HG02840 (cell line): Measurements from ENCODE around the gene KIF1A.

Experiments
- ATAC-seq: cut with Tn5 transposase; IDR thresholded peaks from one replicate; pipeline ENCODE4 v1.9.1; 2021; ENCODE audit warnings: mild to moderate bottlenecking, moderate library complexity, moderate number of reproducible peaks; ENCODE audit not compliant: unreplicated experiment, low FRiP score

KIF1A gene

DNA sequence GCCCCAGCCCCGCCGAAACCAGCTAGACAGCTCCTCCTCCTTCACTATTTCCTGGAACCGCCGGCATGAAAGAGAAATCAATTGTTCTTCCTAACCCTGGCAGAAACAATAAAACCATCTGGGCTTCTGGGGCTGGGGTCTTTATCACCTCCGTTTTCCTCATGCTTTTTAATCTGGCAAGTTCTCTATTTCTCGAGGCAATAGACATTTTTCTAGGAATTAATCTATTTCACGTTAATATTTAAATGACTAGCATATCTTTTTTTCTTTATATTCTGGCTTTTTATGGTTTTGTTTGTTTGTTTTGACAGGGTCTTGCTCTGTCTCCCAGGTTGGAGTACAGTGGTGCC lies 1.4 kb upstream of the KIF1A start:
- no peak for ATAC-seq

DNA sequence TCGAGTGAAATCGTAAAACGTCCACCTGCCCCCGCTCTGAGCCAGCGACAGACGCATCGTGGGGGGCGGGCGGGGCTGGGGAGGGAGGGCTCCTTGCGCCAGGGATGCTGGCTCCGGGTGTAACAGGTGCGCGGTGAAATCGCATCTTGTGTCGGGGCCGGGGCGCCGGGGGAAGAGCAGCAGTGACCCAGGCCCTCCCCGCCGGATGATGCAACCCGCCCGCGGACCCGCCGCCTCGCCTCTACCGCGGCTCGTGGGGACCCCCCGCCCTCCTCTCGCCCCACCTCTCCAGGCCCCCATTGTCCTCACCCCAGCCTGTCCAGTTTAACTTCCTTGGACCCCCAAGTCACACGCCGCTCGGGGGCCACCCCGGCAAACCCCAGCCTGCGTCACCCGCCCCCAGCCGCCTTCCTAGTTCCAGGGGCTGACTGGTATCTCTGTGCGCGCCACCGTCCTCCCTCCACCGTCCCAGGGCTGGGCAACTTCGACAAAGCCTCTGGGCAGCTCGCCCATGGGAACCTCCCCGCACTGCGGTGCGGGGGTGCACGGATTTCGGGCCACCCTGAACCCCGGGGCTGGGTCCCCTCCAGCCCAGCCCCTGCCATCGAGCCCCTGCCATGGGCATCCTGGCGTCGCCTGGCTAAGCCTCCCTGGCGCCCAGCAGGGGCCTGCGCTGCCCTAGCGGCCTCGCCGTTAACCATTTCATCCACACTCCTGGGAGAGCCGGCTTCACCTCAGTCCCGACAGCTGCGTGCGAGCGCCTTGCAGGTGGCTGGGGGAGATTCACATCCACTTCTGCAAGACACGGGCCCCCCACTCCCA lies 799 bp upstream of the KIF1A start:
- no peak for ATAC-seq

DNA sequence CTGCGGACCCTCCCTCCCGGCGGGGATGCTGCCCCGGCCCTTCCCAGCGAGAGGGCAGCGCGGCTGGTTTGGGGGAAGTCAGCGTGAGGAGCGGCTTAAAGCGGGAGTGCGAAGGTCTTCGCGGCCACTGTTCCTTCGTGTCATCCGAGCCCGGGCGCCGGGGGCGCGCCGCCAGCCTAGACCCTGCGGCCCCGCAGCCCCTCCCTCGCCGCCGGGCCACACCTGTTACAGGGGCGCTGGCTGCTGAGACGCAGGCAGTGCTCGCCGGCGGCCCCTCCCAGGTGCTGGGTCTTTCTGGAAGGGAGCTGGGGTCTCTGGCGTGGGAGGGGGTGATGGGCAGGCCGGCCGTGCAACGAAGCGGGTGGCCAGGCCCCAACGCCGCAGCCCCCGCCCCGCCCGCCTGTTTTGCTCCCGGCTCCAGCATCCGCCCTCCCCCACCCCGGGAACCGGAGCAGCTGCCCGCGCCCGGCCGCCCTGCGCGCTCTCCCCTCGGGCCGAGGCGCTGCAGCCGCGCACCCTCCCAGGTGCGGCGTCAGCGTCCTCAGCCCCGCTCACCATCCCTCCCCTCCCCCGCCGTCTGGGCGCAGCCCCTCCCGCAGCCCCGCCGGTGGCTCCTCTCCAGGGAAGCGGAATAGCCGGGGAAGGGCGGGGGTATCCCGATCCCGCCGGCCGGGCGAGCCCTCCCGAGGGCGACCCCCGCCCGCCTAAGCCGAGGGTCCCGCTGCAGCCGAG lies 727 bp downstream of the KIF1A start:
- no peak for ATAC-seq

DNA sequence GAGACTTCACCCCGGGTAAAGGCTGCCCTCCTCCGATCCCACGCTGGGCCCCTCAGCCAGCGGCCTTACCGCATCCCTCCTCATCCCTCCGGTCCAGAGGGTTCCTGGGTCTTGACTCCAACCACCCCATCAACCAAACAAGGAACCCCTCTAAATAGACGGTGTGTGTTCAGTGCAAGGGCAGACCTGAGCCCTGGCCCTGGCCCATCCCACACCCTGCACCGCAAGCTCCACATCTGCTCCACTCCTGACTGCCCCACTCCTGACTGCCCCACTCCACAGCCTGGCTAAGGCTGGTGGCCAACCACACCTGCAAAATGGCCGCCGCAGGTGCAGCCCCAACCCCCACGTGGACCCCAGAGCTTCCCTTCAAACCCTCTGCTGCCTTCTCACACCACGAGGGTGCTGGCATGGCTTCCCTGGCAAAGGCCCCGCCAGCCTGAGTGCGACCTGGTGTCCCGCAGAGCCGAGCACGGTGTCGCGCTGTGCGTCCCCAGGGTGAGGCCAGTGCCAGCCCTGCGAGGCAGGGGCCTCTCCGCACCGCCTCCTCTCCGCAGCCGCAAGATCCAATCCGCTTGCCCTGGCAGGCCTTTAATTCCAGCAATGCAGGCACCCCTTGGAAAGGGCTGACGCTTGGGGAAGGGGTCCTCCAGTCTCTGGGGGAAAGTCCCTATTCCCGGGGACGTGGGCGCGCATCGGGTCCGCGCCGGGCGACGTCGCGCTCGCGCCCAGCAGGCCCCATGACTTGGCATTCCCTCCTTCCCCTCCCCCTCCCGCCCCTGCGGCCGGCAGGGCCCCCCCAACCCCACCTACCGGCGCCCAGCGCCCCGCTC lies 1.5 kb downstream of the KIF1A start:
- ATAC-seq, result no peak

DNA sequence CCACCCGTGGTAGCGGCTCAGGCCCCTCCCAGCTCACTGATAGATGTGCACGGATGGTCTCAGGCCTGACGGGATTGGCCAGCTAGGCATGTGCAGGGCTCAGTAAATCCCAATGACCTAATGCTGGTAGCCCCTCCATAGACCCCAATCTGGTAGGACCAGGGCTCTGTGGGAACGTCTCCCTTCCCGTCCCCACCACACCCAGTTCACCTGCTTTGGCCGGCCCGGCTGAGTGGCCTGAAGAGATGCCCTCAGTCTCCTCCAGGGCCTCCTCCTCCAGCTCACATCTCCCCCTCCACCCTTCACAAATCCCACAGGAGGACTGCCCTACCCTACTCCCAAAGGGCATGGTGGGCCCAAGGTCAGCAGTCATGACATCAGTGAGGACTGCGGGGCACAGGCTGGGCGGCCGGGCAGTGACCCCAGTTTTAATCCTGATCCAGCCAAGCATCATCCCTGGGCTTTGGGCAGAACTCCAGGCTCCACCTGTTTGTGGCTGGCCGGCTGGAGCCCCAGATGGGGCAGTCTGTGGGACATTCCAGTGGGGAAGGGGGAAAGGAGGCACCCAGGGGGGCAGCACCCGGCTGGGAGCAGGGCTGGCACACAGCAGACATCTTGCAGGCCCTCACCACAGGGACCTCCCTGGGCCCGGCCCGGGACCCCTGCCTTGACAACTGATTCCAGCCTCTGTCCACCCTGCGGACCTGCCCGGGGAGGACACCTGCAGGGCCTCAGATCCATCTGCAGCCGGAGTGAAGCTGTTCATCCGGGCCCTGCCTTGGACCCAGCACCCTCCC lies 2.3 kb downstream of the KIF1A start:
- ATAC-seq, result no peak

DNA sequence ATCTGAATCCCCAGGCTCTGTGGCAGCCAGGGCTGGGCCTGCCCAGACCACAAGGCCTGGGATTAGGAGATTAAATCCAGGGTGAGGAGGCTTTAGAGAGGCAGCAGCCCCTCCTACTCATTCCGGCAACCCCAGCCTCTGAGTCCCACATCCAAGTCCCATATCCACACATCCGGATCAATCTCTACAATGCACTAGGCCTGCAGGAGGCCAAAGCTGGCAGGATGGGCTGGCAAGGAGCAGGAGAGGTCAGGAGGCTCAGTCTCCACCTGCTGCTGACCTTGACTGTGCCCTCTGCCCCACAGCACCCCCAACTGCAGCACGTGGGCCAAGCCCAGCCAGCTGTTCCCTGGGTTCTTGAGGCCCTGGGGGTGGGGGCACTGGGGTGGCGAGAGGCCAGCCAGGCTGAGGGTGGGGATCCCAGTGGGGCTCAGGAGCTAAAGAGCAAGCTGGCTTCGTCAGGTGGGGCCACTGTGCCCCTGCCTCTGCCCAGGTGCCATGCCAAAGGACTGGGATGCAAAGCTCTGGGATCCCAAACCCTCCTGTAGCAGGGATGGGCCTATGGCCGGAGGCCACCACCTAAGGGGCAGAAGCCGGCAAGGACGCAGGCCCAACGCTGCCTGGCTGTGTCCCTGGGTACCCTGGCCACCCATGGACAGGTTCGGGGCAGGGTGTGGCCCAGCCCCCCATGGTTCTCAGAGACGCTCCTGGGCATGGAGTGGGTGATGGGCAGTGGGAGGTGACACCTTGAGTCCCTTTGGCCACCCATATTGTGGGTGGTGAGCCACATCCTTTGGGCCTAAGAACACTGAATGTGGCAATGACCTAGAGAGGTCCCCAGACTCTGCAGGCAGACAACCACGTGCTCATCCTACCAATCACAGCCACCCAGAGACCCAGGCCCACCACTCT lies 3.2 kb downstream of the KIF1A start:
- no peak for ATAC-seq

DNA sequence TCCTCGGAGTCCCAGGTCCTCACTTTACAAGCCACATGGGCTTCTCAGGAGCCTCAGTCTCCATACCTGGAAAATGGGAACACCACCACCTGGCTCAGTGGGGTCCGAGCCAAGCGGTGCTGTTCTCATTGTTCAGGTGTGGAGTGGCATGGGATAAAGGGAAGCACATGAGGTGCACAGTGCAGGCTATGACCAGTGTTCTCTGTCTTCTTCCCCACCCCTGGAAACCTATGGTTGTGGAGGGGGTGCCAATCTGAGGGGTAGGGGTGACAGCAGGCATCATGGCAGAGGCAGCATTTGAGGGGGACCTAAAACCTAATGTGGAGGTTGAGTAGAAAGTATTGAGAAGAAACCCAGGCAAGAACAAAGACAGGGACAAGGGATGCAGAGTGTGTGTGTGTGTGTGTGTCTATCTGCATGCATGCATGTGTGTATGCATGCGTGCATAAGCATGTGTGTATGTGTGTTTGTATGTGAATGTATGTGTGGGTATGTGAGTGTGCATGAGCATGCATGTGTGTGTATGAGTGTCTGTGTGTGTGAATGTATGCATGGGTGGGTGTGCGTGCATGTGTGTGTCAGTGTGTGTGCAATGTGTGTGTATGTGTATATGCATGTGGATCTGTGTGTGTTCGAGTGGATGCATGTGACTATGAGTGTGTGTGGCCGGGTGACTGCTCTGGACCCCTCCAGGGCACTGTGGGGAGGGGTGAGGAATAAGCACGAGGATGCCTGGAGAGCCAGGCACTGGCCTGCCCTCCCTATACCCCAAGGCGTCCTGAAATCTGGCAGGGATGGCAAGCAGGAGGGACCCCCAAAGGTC lies 4.0 kb downstream of the KIF1A start:
- ATAC-seq, result no peak

DNA sequence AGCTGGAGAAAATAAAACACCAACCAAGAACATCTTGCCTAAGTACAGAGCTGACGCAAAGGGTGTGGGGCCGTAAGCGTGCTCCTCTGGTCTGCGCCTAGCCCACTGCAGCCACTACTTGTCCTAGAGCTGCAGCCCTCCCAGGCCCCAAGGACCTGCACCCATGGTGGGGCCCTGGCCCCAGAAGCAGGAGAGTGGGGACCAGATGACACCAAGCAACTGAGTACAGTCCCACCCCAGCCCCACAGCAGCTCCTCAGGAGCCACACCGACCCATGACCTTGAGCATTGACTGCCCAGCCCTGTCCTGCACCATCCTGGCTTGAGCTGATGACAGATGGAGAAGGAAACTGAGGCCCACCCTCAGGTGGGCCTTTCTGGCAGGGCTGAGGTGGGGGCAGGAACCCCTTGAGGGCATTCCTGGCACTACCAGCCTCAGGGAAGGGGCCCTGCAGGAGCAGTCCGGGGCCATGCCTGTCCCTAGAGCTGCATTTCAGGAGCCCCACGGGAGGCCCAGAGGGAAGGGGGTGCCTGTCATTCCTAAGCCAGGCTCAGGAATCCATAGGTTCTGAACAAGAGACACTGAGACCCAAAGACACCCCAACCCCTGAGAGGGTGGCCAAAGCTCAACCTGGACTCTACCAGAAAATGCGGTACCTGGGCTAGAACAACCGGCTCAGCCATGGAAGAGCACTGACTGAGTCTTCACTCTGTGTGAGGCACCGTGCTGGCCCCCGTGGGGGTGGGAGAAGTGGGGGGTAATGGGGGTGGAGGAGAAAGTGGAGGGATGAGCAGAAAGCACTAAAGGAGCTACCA lies 4.9 kb downstream of the KIF1A start:
- ATAC-seq, result no peak

DNA sequence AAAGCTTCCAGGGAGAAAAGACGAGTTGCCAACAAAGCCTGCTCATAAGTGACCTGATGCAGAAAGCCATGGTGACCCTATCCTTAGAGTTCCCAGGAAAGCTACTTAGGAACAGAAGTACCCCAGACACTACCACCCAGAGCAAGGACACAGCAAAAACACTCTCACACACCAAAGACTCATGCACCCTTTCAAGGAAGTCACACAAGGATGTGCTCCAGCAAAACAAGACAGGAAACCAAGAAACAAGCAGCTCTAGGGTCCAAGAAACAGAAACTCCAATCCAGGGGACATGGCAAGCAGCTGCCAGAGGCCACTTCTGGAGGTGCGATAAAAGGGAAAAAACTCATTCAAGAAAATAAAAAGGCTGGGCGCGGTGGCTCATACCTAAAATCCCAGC lies 5.7 kb downstream of the KIF1A start:
- ATAC-seq, result no peak

DNA sequence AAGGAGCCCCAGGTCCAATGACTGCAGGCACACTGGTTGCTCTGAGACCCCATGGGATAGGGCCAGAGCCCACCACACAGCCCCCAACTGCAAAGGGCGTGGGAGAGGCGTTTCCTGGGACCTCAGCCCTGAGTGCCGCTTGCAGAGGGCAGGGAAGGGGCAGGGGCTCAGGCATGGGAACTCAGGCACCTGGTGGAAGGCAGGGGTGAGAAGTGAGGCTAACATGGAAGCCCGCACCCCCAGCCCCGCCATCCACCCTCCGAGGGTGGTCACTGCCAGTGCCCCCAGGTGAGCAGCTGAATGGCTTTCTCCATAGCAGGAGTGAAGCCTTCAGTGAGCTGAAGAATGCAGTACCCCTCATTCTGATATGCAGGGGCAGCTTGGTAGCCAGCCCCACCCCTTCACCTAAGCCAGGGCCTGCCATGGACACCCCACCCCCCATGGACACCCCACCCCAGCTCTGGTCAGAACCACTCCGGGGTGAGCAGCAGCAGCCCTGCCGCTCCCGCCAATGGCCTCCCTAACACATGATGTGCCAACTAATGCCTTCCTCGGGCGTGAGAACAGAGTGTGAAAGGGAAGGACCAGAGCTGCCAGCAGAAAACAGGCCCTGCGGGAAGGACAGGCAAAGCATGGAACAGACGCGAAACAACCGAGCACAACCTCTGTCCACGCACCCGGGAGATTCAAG lies 6.6 kb downstream of the KIF1A start:
- ATAC-seq, result no peak

DNA sequence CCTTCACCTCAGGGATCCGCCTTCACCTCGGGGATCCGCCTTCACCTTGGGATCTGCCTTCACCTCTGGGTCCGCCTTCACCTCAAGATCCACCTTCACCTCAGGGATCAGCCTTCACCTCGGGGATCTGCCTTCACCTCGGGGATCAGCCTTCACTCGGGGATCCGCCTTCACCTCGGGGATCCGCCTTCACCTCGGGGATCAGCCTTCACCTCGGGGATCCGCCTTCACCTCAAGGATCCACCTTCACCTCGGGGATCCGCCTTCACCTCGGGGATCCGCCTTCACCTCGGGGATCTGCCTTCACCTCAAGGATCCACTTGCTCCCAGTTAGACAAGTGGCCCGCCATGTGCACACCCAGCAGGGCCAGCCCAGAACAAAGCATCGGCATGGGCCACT lies 7.3 kb downstream of the KIF1A start:
- no peak for ATAC-seq

DNA sequence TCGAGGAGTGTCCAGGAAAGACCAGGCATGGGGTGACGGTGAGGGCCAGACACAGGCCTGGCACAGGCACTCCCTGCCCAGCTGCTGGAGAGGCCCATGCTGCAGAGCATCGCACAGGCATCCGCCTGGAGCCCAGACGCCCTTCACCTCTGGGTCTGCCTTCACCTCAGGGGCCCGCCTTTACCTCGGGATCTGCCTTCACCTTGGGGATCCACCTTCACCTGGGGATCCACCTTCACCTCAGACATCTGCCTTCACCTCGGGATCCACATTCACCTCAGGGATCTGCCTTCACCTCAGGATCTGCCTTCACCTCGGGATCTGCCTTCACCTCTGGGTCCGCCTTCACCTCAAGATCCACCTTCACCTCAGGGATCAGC lies 7.7 kb downstream of the KIF1A start:
- ATAC-seq, result no peak

DNA sequence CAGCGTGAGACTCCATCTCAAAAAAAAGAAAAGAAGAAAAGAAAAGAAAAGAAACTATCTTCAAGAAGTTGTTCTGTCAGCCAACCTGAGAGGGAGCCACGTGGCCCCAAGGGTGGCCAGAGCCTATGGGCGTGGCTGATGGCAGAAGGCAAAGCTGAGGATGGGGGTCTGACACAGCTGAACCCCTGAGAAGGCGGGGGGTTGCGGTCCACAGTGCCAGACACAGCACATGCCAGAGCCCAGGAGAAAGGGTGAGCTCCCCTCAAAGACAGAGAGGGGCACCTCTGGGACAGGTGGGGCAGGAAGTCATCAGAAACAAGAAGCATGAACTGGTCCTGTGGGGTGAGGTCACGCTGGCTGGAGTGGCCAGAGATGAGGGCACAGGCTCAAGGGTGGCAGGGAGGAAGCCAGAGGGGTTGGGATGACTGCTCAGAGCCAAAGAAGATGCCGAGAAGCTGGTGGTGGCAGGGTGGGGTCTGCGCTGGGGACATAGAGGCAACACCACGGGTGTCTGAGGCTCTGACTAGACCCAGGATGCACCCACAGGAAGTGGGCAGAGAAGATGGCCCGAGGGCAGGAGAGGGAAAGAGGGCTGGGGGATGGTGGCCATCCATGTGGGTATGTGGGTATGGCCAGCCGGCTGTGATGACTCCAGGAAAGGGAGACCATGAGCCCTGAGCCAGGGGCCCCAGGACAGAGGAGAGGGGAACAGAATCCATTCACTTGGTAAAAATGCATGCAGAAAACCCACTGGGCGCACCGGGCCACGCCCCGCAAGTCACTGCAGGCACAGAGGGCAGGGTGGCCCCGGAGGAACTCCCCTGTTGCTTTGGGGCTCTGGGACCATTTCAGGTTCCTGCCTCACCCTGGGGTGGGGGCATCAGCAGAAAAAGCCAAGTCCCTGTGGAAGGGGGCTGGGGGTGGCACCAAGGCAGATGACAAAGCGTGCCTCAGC lies 8.4 kb downstream of the KIF1A start:
- no peak for ATAC-seq

DNA sequence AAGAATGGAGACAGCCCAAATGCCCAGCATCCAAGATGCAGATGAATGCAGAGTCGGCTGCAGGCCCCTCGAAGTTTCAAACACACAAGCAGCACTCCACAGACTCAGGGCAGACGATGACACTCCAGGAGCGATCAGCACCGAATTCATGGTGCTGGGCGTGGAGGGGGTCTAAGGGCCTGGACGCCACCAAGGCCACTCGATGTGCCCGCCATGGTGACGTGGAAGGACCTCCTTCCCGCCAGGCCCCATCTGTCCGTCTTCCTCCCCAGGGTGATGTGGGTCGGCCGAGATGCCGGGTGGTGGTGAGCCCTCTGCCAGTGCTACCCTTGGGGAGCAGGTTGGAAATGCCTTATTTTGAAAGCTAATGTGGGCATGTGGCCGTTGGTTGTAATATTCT lies 9.4 kb downstream of the KIF1A start:
- ATAC-seq, result no peak

DNA sequence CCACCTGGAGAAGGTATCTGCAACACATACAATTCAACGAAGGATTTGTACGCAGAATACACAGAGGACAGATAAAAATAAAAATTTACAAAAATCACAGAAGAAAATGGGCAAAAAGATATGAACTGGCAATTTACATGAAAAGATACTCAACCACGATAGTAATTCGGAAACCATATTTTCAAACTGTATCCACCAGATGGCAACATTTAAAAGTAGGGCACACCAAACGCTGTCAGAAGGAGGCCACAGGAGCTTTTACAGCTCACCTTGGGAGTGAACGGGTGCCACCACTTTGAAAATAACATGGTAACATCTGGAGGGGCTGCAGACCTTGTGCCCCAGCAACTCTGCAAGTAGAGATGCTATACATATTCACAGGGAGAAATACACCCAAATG lies 9.8 kb downstream of the KIF1A start:
- no peak for ATAC-seq

DNA sequence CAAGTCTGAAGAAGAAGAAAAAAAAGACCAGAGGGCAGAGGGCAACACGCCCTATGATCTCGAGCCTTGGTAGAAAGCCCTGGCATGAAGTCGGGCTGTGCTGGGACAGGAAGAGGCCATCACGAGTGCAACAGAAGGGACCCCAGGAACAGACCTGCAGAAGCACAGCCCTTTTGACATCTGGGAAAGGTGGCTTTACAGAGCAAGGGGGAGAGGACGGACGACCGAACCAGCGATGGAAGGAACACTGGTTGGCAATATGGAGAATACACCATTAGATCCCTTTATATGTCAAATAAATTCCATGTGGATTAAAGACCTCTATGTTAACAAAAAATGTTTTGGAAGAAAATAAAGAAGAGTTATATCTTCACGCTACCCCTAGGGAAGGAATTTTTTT lies 10.7 kb downstream of the KIF1A start:
- ATAC-seq, result no peak
